Suprapubic skin (tissue), 4 donors: ENCODE results near the gene C2orf81. TPM values are rescaled to one million over a fixed set of nuclear protein-coding genes. Genes with fewer than 3 reads are reported as not detected.

ENCODE experiments used
- DNase-seq, 2 donors: peaks; one replicate each; pipeline ENCODE4 v3.0.0-alpha.2; 2019; ENCODE audit warnings: low spot score in 2 of 2
- H3K27ac ChIP-seq: fragments of 200-600 bp; sonication (generic); one replicate; pipeline ENCODE4 v1.5.1; 2019
- H3K27me3 ChIP-seq: fragments of 200-600 bp; sonication (generic); one replicate; pipeline ENCODE4 v1.5.1; 2019
- H3K36me3 ChIP-seq: fragments of 200-600 bp; sonication (generic); one replicate; pipeline ENCODE4 v1.5.1; 2019
- H3K4me1 ChIP-seq: fragments of 200-600 bp; sonication (generic); one replicate; pipeline ENCODE4 v1.5.1; 2019
- H3K4me3 ChIP-seq: fragments of 200-600 bp; sonication (generic); one replicate; pipeline ENCODE4 v1.5.1; 2019; ENCODE audit warnings: mild to moderate bottlenecking
- H3K9me3 ChIP-seq: fragments of 200-600 bp; sonication (generic); one replicate; pipeline ENCODE4 v1.5.1; 2019
- CTCF ChIP-seq, 2 donors: fragments of 200-600 bp in 1 of 2; fragments of 450-650 bp in 1 of 2; sonication (generic) in 1 of 2; IDR thresholded peaks; one replicate each; pipeline ENCODE4 v1.5.1; 2016 to 2019; ENCODE audit warnings: antibody characterized with exemption in 2 of 2, mild to moderate bottlenecking in 1 of 2, moderate library complexity in 1 of 2
- EP300 ChIP-seq: sonication (generic); formaldehyde crosslinking; IDR thresholded peaks from one replicate; pipeline ENCODE4 v1.6.1; 2017; ENCODE audit warnings: antibody characterized with exemption
- POLR2A ChIP-seq, 2 donors: fragments of 450-650 bp; IDR thresholded peaks; one replicate each; pipeline ENCODE4 v1.6.1; 2017; ENCODE audit warnings: antibody characterized with exemption in 2 of 2, mild to moderate bottlenecking in 2 of 2, moderate library complexity in 2 of 2
- POLR2AphosphoS5 ChIP-seq, 3 donors: sonication (generic); formaldehyde crosslinking; IDR thresholded peaks; one replicate each; pipeline ENCODE4 v1.6.1; 2017; ENCODE audit warnings: antibody characterized with exemption in 3 of 3
- whole genome bisulfite sequencing: methylation state at CpG from one replicate; pipeline ENCODE4 v1.1.5; 2018; 5-methylcytosine and 5-hydroxymethylcytosine counted together
- total RNA-seq, 4 donors: library from RNA; depleted of rRNA; stranded (reverse); fragments of >200 nt; gene quantifications; one replicate each; pipeline ENCODE4 v1.1.0, GENCODE V29; 2016

The C2orf81 gene
- total RNA-seq, 4 donors from 2014 or later, result 0.87 to 2.1 (median 1.4) TPM

- TF ChIP-seq POLR2A (IDR thresholded peaks at IDR 0.05), result no peak
- TF ChIP-seq CTCF (IDR thresholded peaks at IDR 0.05), result no peak
- TF ChIP-seq EP300, result no peak
- DNase-seq, result no peak
- WGBS, result 18% methylated on average over 17 of the region's 19 CpGs
- Histone ChIP-seq H3K4me3 (peak overlapping the region; percentile 46), H3K27ac (no peak overlapping the region), H3K9me3 (no peaks in the 10 kb centered on the region), H3K36me3 (no peaks in the 10 kb centered on the region), H3K27me3 (no peaks in the 10 kb centered on the region), H3K4me1 (peaks cover 29% of the 10 kb centered on the region)
Measured at GRCh38 chr2:74414441-74414840, 7.0 kb downstream of the C2orf81 start.

GRCh38 chr2:74413001-74413698, 8.3 kb downstream of the C2orf81 start:
- Histone ChIP-seq H3K36me3 (no peaks in the 10 kb centered on the region), H3K9me3 (no peaks in the 10 kb centered on the region), H3K27ac (no peak overlapping the region), H3K4me3 (no peak overlapping the region), H3K27me3 (no peaks in the 10 kb centered on the region), H3K4me1 (peaks cover 29% of the 10 kb centered on the region)
- DNase-seq, result no peak
- 76% methylated on average over 8 of the region's 8 CpGs for WGBS
- TF ChIP-seq POLR2AphosphoS5 (IDR thresholded peaks at IDR 0.05) (no peak), POLR2A (IDR thresholded peaks at IDR 0.05) (no peak), EP300 (no peak), CTCF (IDR thresholded peaks at IDR 0.05) (no peak)

GRCh38 chr2:74407682-74408081, 13.7 kb downstream of the C2orf81 start:
- Histone ChIP-seq H3K9me3 (no peaks in the 10 kb centered on the region), H3K36me3 (no peaks in the 10 kb centered on the region), H3K27me3 (no peaks in the 10 kb centered on the region), H3K4me3 (no peak overlapping the region), H3K4me1 (no peaks in the 10 kb centered on the region), H3K27ac (no peak overlapping the region)
- TF ChIP-seq CTCF (IDR thresholded peaks at IDR 0.05) (no peak), POLR2AphosphoS5 (IDR thresholded peaks at IDR 0.05) (no peak)
- WGBS, result 59% methylated on average over 5 of the region's 5 CpGs
- no peak for DNase-seq

GRCh38 chr2:74406035-74406434, 15.4 kb downstream of the C2orf81 start:
- Histone ChIP-seq H3K27ac (no peak overlapping the region), H3K4me1 (no peaks in the 10 kb centered on the region), H3K4me3 (no peak overlapping the region), H3K27me3 (no peaks in the 10 kb centered on the region), H3K9me3 (no peaks in the 10 kb centered on the region), H3K36me3 (no peaks in the 10 kb centered on the region)
- no peak for TF ChIP-seq POLR2A (IDR thresholded peaks at IDR 0.05)
- TF ChIP-seq EP300, result no peak
- no peak for TF ChIP-seq CTCF (IDR thresholded peaks at IDR 0.05)
- no peak for TF ChIP-seq POLR2AphosphoS5 (IDR thresholded peaks at IDR 0.05)
- no peak for DNase-seq

GRCh38 chr2:74401891-74402290, 19.5 kb downstream of the C2orf81 start:
- no peak overlapping the region for H3K4me3 ChIP-seq
- no peaks in the 10 kb centered on the region for H3K36me3 ChIP-seq
- H3K27me3 ChIP-seq, result no peaks in the 10 kb centered on the region
- no peak for DNase-seq
- no peak for TF ChIP-seq POLR2AphosphoS5 (IDR thresholded peaks at IDR 0.05)
- TF ChIP-seq POLR2A (IDR thresholded peaks at IDR 0.05), result no peak
- no peak for TF ChIP-seq EP300
- no peak for TF ChIP-seq CTCF (IDR thresholded peaks at IDR 0.05)
- 80% methylated on average over 2 of the region's 2 CpGs for WGBS
- no peaks in the 10 kb centered on the region for H3K4me1 ChIP-seq
- no peak overlapping the region for H3K27ac ChIP-seq
- H3K9me3 ChIP-seq, result no peaks in the 10 kb centered on the region
